ENCODE results near the gene NLRP3. TPM values are rescaled to one million over a fixed set of nuclear protein-coding genes. Genes with fewer than 3 reads are reported as not detected.

The NLRP3 gene
- total and polyA plus RNA-seq, 2 experiments from 2014 or later, result 0.42 TPM; not detected in 1

DNA sequence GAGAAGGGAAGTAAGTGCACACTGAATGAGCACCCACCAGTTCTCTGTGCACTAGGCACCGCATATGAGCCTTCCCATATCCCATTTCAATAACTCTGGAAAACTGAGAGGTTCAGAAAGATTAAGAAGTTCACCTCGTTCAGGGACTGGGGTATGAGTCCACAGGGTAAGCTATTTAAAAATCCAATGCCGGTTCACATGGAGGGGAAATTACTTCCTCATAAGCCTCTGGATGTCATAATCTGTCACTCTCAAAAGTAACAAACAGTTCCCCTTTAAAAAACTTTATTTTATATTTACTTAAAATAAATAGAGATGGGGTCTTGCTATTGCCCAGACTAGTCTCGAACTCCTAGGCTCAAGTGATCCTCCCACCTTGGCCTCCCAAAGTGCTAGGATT is 40.0 kb downstream of the NLRP3 start:
- Mint-ChIP-seq H3K27ac (no peak overlapping the region), H3K9me3 (no peaks in the 10 kb centered on the region), H3K27me3 (ENCODE audit: insufficient read depth, low read depth, poor library complexity) (peaks cover 2% of the 10 kb centered on the region), H3K4me1 (peaks cover 4% of the 10 kb centered on the region; the same call in 1 of the 3 replicates), H3K36me3 (ENCODE audit: low read depth) (no peaks in the 10 kb centered on the region), H3K4me3 (no peak overlapping the region)
- H3K27ac ChIP-seq (ENCODE audit: low read depth), result no peak overlapping the region
- no peaks in the 10 kb centered on the region for H3F3A ChIP-seq (replicated peaks; ENCODE audit: low read depth)
- ATAC-seq, result no peak
- no peaks in the 10 kb centered on the region for H4K20me1 ChIP-seq (replicated peaks; ENCODE audit: insufficient read depth)
- H3K79me2 ChIP-seq (replicated peaks; ENCODE audit: insufficient read depth), result no peaks in the 10 kb centered on the region
- no peak overlapping the region for H3K4me3 ChIP-seq
- no peak for DNase-seq (ENCODE audit: low spot score)
- H3K4me2 ChIP-seq, result no peak overlapping the region
- H3K9me2 ChIP-seq (ENCODE audit: insufficient read depth), result no peaks in the 10 kb centered on the region
- H2AFZ ChIP-seq, result no peak overlapping the region
- no peaks in the 10 kb centered on the region for H3K27me3 ChIP-seq (ENCODE audit: insufficient read depth)
- H3K4me1 ChIP-seq (ENCODE audit: insufficient read depth), result no peaks in the 10 kb centered on the region
- TF ChIP-seq STAT1 (IDR thresholded peaks at IDR 0.05; ENCODE audit: unreplicated experiment), result no peak
- TF ChIP-seq, protein P1, sequence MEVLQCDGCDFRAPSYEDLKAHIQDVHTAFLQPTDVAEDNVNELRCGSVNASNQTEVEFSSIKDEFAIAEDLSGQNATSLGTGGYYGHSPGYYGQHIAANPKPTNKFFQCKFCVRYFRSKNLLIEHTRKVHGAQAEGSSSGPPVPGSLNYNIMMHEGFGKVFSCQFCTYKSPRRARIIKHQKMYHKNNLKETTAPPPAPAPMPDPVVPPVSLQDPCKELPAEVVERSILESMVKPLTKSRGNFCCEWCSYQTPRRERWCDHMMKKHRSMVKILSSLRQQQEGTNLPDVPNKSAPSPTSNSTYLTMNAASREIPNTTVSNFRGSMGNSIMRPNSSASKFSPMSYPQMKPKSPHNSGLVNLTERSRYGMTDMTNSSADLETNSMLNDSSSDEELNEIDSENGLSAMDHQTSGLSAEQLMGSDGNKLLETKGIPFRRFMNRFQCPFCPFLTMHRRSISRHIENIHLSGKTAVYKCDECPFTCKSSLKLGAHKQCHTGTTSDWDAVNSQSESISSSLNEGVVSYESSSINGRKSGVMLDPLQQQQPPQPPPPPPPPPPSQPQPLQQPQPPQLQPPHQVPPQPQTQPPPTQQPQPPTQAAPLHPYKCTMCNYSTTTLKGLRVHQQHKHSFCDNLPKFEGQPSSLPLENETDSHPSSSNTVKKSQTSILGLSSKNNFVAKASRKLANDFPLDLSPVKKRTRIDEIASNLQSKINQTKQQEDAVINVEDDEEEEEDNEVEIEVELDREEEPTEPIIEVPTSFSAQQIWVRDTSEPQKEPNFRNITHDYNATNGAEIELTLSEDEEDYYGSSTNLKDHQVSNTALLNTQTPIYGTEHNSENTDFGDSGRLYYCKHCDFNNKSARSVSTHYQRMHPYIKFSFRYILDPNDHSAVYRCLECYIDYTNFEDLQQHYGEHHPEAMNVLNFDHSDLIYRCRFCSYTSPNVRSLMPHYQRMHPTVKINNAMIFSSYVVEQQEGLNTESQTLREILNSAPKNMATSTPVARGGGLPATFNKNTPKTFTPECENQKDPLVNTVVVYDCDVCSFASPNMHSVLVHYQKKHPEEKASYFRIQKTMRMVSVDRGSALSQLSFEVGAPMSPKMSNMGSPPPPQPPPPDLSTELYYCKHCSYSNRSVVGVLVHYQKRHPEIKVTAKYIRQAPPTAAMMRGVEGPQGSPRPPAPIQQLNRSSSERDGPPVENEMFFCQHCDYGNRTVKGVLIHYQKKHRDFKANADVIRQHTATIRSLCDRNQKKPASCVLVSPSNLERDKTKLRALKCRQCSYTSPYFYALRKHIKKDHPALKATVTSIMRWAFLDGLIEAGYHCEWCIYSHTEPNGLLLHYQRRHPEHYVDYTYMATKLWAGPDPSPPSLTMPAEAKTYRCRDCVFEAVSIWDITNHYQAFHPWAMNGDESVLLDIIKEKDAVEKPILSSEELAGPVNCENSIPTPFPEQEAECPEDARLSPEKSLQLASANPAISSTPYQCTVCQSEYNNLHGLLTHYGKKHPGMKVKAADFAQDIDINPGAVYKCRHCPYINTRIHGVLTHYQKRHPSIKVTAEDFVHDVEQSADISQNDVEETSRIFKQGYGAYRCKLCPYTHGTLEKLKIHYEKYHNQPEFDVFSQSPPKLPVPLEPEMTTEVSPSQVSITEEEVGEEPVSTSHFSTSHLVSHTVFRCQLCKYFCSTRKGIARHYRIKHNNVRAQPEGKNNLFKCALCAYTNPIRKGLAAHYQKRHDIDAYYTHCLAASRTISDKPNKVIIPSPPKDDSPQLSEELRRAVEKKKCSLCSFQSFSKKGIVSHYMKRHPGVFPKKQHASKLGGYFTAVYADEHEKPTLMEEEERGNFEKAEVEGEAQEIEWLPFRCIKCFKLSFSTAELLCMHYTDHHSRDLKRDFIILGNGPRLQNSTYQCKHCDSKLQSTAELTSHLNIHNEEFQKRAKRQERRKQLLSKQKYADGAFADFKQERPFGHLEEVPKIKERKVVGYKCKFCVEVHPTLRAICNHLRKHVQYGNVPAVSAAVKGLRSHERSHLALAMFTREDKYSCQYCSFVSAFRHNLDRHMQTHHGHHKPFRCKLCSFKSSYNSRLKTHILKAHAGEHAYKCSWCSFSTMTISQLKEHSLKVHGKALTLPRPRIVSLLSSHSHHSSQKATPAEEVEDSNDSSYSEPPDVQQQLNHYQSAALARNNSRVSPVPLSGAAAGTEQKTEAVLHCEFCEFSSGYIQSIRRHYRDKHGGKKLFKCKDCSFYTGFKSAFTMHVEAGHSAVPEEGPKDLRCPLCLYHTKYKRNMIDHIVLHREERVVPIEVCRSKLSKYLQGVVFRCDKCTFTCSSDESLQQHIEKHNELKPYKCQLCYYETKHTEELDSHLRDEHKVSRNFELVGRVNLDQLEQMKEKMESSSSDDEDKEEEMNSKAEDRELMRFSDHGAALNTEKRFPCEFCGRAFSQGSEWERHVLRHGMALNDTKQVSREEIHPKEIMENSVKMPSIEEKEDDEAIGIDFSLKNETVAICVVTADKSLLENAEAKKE (CRISPR knock-in tag; IDR thresholded peaks at IDR 0.05), result no peak
- H3K36me3 ChIP-seq (ENCODE audit: insufficient read depth), result no peaks in the 10 kb centered on the region

DNA sequence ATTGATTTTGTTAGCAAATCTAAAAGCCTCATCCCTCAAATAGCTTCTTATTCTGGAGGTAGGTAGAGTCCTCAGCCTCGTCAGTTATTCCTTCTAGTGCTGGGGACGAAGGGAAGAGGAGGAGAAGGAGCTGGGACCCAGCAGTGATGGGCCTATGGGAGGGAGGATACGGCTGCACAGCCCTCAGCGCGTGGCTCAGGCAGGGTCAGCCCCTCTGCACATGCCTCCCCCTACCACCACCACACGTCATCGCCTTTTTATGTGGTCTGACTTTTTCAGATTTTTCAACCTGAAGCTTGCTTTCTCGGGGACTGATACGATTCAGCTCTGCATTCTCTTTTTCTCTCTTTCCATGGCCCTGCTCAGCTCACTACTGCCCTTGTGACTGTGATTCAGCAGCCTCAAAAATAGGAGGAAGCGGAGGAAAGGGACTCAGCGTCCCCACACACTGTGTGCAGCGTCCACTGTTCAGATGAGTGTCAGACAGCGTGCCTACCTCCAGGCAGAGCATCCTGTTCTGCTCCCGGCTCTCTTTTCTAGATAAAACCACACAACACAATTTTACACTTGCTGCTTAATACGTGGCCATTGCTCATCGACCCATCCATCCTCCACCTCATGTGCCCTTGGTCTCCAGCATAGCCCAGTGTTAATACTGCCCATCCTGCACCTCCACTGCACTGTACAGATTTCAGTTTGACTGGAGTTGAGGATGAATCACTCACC is 41.1 kb downstream of the NLRP3 start:
- no peaks in the 10 kb centered on the region for H3K79me2 ChIP-seq (replicated peaks; ENCODE audit: insufficient read depth)
- H2AFZ ChIP-seq, result no peak overlapping the region
- peaks cover 4% of the 10 kb centered on the region; the same call in 1 of the 3 replicates for H3K4me1 Mint-ChIP-seq
- H3K4me3 Mint-ChIP-seq, result no peak overlapping the region
- H3K9me3 Mint-ChIP-seq, result peaks cover 2% of the 10 kb centered on the region; the same call in 1 of the 3 replicates
- H3K27me3 ChIP-seq (ENCODE audit: insufficient read depth), result no peaks in the 10 kb centered on the region
- no peaks in the 10 kb centered on the region for H3K4me1 ChIP-seq (ENCODE audit: insufficient read depth)
- H4K20me1 ChIP-seq (replicated peaks; ENCODE audit: insufficient read depth), result no peaks in the 10 kb centered on the region
- H3F3A ChIP-seq (replicated peaks; ENCODE audit: low read depth), result no peaks in the 10 kb centered on the region
- H3K36me3 Mint-ChIP-seq (ENCODE audit: low read depth), result no peaks in the 10 kb centered on the region; the same call in 2 of the 3 replicates
- H3K4me3 ChIP-seq, result no peak overlapping the region
- DNase-seq (ENCODE audit: low spot score), result no peak
- ATAC-seq, result 0 out of 3 replicates have a peak, but pooled peaks have one; percentile 31
- no peaks in the 10 kb centered on the region for H3K36me3 ChIP-seq (ENCODE audit: insufficient read depth)
- H3K27me3 Mint-ChIP-seq (ENCODE audit: insufficient read depth, low read depth, poor library complexity), result no peaks in the 10 kb centered on the region
- H3K27ac Mint-ChIP-seq, result no peak overlapping the region
- no peak overlapping the region for H3K4me2 ChIP-seq
- H3K9me2 ChIP-seq (ENCODE audit: insufficient read depth), result no peaks in the 10 kb centered on the region
- no peak overlapping the region for H3K27ac ChIP-seq (ENCODE audit: low read depth)
- TF ChIP-seq EZH2phosphoT487 (IDR thresholded peaks at IDR 0.05; ENCODE audit: unreplicated experiment) (no peak), STAT1 (IDR thresholded peaks at IDR 0.05; ENCODE audit: unreplicated experiment) (no peak), POLR2AphosphoS5 (IDR thresholded peaks at IDR 0.05; ENCODE audit: low read depth) (no peak), ETS1 (IDR thresholded peaks at IDR 0.05) (no peak), EZH2 (IDR thresholded peaks at IDR 0.05; ENCODE audit: low read depth, unreplicated experiment) (no peak)
- TF ChIP-seq, protein P2, sequence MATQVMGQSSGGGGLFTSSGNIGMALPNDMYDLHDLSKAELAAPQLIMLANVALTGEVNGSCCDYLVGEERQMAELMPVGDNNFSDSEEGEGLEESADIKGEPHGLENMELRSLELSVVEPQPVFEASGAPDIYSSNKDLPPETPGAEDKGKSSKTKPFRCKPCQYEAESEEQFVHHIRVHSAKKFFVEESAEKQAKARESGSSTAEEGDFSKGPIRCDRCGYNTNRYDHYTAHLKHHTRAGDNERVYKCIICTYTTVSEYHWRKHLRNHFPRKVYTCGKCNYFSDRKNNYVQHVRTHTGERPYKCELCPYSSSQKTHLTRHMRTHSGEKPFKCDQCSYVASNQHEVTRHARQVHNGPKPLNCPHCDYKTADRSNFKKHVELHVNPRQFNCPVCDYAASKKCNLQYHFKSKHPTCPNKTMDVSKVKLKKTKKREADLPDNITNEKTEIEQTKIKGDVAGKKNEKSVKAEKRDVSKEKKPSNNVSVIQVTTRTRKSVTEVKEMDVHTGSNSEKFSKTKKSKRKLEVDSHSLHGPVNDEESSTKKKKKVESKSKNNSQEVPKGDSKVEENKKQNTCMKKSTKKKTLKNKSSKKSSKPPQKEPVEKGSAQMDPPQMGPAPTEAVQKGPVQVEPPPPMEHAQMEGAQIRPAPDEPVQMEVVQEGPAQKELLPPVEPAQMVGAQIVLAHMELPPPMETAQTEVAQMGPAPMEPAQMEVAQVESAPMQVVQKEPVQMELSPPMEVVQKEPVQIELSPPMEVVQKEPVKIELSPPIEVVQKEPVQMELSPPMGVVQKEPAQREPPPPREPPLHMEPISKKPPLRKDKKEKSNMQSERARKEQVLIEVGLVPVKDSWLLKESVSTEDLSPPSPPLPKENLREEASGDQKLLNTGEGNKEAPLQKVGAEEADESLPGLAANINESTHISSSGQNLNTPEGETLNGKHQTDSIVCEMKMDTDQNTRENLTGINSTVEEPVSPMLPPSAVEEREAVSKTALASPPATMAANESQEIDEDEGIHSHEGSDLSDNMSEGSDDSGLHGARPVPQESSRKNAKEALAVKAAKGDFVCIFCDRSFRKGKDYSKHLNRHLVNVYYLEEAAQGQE (IDR thresholded peaks at IDR 0.05; ENCODE audit: unreplicated experiment), result no peak
